IPS-18a (cell line): ENCODE measurements around the gene VPS36.

Source experiments
- H3K27ac ChIP-seq: one replicate; pipeline ENCODE4 v1.5.1; 2013; ENCODE audit warnings: low read length
- H3K27me3 ChIP-seq: one replicate; pipeline ENCODE4 v1.6.1; 2013; ENCODE audit warnings: mild to moderate bottlenecking, low read length; ENCODE audit not compliant: control insufficient read depth, insufficient read depth
- H3K36me3 ChIP-seq: one replicate; pipeline ENCODE4 v1.6.1; 2013; ENCODE audit warnings: low read depth, low read length; ENCODE audit not compliant: control insufficient read depth
- H3K4me1 ChIP-seq: one replicate; pipeline ENCODE4 v1.6.1; 2013; ENCODE audit warnings: low read depth, low read length; ENCODE audit not compliant: control insufficient read depth
- H3K4me3 ChIP-seq: one replicate; pipeline ENCODE4 v1.5.1; 2013; ENCODE audit warnings: low read length
- H3K9ac ChIP-seq: one replicate; pipeline ENCODE4 v1.6.1; 2013; ENCODE audit warnings: mild to moderate bottlenecking, low read length, moderate library complexity
- H3K9me3 ChIP-seq: one replicate; pipeline ENCODE4 v1.6.1; 2013; ENCODE audit warnings: low read depth, low read length; ENCODE audit not compliant: control insufficient read depth

VPS36 gene

GRCh38 chr13:52371736-52372247 lies 78.6 kb downstream of the VPS36 start:
- Histone ChIP-seq H3K9me3 (no peaks in the 10 kb centered on the region), H3K36me3 (no peaks in the 10 kb centered on the region), H3K27me3 (no peaks in the 10 kb centered on the region), H3K4me3 (no peak overlapping the region), H3K27ac (no peak overlapping the region), H3K9ac (no peak overlapping the region), H3K4me1 (no peaks in the 10 kb centered on the region)

- Histone ChIP-seq H3K9ac (no peak overlapping the region), H3K27me3 (no peaks in the 10 kb centered on the region), H3K9me3 (no peaks in the 10 kb centered on the region), H3K27ac (no peak overlapping the region), H3K4me3 (no peak overlapping the region), H3K4me1 (no peaks in the 10 kb centered on the region), H3K36me3 (no peaks in the 10 kb centered on the region)
Observed at GRCh38 chr13:52366291-52366690, 84.1 kb downstream of the VPS36 start.
